HG02678 (cell line): ENCODE data around the gene RIPPLY3.
A peak's percentile ranks its signal among the peaks of the same experiment; 100 is the strongest.
"Not testable (repeated sequence)": the region's sequence is repeated elsewhere in the genome, so short reads cannot be mapped to it uniquely, and the experiment has no call there.

Experiments used
- ATAC-seq: cut with Tn5 transposase; IDR thresholded peaks from one replicate; pipeline ENCODE4 v1.9.1; 2021; ENCODE audit warnings: mild to moderate bottlenecking, moderate library complexity; ENCODE audit not compliant: unreplicated experiment

RIPPLY3 gene

GRCh38 chr21:37005548-37006485, 685 bp upstream of the RIPPLY3 start:
- ATAC-seq = no peak

- ATAC-seq = no peak
Measured at GRCh38 chr21:37008724-37009123, 2.2 kb downstream of the RIPPLY3 start.

DNA sequence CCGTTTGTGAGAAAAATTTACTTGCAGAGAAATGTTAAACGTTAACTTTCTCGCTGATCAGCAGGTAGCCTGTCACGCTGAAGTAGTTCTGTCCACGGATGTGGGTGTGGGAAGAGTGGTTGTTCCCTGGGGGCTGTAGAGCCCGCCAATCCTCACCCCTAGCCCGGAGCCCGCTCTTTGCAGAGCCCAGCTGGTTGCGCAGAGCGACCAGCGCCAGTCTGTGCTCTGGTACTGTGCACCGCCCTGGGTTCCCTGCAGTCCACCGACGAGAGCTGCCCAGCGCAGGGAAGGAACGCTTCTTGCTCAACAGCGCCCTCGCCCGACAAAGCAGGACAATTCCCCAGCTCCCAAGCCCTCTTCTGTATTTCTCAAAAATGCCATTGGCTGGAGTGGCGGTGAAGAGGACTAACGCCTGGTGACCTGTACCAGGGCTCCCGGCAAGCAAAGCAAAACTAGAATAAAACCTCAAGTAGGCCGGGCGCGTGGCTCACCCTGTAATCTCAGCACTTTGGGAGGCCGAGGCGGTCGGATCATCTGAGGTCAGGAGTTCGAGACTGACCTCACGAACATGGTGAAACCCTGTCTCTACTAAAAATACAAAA, 3.3 kb downstream of the RIPPLY3 start:
- peak; percentile 93 for ATAC-seq

DNA sequence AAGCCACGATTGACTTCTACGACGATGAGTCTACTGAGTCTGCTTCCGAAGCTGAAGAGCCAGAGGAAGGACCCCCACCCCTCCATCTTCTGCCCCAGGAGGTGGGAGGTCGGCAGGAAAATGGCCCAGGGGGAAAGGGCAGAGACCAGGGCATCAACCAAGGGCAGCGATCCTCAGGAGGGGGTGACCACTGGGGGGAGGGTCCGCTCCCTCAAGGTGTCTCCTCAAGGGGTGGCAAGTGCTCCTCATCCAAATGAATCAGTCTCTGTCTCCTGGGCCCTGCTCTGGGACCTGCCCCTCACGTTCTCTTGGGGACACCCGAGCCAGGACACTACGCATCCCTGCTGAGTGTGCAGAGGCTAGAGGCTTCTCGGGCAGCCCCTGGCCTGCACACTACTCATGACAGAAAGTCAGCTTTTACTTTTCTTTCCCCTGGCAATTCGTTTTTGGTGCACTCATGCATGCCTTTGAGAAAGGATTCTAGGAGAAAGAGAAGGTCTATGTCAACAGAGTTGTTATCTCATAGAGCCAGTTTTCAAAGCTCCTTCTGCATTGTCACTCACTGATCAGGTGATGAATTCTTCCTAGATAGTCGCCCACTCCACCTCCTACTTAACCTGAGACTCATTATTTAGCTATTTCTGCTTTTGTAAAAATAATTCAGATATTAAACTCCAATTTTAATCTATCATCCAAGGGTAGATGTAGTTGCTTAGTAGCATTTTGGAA, 11.6 kb downstream of the RIPPLY3 start:
- ATAC-seq = no peak

- no peak for ATAC-seq
Measured at GRCh38 chr21:37026499-37026898, 20.0 kb downstream of the RIPPLY3 start.

- ATAC-seq = no peak
Measured at GRCh38 chr21:37028570-37028969, 22.1 kb downstream of the RIPPLY3 start.

DNA sequence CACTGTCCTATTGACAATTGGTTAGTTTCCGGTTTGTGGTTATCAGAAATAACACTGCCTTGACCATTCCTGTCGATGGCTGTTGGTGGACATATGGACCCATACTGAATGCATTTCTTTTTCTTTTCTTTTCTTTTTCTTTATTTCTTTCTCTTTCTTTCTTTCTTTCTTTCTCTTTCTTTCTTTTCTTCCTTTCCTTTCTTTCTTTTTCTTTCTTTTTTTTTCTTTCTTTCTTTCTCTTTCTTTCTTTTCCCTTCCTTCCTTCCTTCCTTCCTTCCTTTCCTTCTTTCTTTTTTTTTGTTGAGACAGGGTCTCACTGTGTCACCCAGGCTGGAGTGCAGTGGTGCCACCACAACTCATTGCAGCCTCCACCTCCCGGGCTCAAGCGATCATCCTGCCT, 24.4 kb downstream of the RIPPLY3 start:
- ATAC-seq = no peak

DNA sequence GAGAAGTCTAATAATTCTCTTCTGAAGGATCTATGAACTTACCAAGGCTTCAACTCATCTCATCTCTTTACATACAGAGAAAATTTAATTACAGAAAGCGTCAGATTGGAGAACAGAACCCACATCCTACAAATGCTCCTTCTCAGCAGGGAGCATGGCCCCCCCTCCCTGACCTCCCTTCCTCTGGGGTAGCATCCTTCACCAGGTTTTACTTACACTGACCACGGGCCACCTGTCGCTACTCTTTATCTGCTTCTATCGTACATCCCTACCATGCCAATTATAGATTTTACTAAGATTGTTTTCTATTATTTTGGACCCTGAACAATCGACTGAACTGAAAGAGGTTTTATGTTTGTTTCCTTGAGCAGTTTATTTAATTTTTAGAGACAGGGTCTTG, 25.8 kb downstream of the RIPPLY3 start:
- no peak for ATAC-seq

DNA sequence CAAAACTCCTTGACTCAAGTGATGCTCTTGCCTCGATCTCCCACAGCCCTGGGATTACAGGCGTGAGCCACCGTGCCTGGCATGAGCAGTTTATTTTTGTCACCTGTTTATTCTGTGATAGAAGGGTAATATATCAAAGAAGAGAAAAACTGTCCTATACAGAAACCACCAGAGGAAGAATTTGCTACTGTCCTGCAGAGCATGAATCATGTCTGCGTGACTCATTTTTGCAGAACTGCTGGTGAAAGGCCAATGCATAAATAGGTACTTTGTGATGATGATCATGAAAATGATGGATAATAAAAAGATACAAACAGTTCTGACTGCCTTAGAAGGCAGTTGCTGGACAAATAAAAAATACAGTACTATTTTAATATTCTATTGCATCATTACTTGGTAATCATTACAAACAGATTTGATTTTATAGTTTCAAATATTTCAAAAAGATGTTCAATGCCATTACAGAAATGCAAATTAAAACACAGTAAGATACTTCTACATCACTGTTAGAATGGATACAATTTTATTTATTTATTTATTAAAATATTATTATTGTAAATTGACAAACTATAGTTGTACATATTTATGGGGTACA, 26.5 kb downstream of the RIPPLY3 start:
- no peak for ATAC-seq

DNA sequence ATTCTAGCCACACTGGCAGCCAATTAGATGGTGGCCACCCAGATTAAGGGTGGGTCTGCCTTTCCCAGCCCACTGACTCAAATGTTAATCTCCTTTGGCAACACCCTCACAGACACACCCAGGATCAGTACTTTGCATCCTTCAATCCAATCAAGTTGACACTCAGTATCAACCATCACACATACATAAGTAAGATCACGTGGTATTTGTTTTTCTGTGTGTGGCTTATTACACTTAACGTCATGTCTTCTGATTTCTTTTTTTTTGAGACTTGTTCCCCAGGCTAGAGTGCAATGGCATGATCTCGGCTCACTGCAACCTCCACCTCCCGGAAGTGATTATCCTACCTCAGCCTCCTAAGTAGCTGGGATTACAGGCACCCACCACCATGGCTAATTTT, 27.9 kb downstream of the RIPPLY3 start:
- not testable (repeated sequence) for ATAC-seq

GRCh38 chr21:37036177-37036576, 29.7 kb downstream of the RIPPLY3 start:
- ATAC-seq = no peak

- ATAC-seq = no peak
Measured at GRCh38 chr21:37039411-37040075, 33.0 kb downstream of the RIPPLY3 start.

- no peak for ATAC-seq
Measured at GRCh38 chr21:37040212-37040611, 33.7 kb downstream of the RIPPLY3 start.

DNA sequence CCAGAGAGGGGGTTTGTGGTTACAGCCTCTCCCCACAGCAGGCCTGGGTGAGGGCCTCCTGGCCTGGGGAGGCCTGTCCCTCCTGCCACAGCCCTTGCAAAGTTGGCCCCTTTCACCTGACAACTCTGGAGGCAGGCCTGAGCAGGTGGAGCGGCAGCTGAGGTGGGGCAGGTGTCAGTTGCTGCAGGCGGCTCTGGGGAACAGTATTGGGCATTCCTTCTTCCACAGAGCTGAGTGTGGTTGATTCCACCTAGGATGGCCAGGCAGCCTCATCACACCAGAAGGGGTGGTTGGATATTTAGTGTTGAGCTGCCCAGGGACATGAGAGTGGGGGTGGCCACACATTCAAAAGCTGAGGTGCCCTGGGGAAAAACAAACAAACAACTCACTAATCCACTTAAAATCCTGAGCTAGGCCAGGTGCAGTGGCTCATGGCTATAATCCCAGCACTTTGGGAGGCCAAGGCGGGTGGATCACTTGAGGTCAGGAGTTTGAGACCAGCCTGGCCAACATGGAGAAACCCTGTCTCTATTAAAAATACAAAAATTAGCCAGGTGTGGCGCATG, 35.3 kb downstream of the RIPPLY3 start:
- no peak for ATAC-seq

DNA sequence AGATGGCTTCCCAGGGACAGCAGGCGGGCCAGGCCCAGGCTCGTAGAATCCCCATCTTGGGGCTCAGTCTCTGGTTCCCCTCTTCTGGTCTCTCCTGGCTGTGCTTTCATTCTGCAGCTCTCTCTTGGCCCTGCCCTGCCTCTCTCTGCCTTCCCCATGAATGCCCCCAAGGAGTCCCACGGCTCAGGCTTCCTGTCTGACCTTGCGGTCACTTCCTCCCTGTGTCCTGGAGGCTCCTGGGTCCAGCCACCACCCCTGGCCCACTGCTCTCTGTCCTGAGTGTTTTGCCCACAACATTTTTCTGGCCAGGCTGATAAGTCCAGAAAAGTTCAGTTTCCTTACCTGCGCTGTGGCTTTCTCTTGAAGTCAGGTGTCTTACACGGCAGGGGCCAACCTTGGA, 37.3 kb downstream of the RIPPLY3 start:
- no peak for ATAC-seq

- ATAC-seq = no peak
Measured at GRCh38 chr21:37044643-37045042, 38.1 kb downstream of the RIPPLY3 start.

DNA sequence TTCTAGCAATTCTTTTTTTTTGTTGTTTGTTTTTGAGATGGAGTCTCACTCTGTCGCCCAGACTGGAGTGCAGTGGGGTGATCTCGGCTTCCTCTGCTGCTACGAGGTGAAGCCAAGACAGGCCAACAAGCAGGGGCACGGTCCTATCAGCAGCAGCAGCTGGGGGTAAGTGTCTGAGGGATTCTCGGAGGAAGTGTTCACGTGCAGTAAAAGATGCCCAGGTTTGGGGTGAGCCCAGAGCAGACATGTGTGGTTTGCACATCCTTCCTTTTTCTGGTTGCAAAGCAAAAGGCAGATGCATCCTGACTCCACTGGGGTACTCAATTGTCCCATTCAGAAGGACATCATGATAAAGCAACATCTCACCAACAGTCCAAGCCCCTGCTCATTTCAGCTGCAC, 38.6 kb downstream of the RIPPLY3 start:
- no peak for ATAC-seq

DNA sequence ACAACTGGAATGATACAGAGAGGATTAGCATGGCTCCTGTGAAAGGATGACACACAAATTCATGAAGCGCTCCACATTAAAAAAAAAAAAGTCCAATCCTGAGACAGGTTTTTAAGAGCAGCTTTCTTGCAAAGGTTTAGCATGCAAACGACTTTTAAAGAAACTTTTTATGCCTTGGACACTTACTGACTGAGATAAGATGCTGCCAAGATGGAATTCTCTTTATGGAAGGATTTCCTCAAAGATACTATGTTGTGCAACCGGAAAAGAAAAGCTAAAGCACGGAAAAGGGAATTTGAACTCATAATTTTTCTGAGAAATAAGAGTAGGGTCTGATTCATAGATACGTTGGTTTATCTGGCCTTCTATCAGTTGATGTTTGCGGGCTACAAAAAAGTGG, 39.1 kb downstream of the RIPPLY3 start:
- ATAC-seq = no peak

GRCh38 chr21:37047079-37047478, 40.6 kb downstream of the RIPPLY3 start:
- ATAC-seq = no peak

DNA sequence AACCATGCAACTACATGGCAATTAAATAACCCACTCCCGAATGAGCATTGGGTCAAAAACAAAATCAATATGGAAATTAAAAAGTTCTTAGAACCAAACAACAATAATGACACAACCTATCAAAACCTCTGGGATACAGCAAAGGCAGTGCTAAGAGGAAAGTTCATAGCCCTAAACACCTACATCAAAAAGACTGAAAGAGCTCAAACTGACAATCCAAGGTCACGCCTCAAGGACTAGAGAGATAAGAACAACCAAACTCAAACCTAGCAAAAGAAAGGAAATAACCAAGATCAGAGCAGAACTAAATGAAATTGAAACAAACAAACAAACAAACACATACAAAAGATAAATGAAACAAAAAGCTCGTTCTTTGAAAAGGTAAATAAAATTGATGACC, 43.2 kb downstream of the RIPPLY3 start:
- ATAC-seq = not testable (repeated sequence)
